ENCODE measurements around the gene CDC14C. TPM values are rescaled to one million over a fixed set of nuclear protein-coding genes. Genes with fewer than 3 reads are reported as not detected.

CDC14C gene
- total and polyA plus RNA-seq, 2 experiments from 2014 or later = 0.17 TPM; not detected in 1

DNA sequence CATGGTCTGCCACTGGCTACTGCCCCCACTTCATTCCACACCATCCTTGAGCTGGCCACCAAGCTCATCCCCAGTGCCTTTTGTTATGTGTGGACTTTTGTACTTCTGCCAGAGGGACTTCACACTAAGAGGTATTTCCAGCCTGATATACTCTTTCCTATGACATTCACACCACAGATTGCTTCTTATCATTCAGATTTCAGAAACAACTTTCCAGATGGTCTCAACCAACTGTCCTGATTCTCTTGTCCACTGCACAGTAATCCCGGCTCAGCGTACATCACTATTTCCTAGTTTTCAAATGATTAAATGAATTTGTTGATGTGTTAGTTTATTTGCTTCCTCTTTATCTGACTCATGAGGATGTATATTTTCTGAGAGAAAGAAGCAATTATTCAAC is 7.1 kb downstream of the CDC14C start (continued):
- TF ChIP-seq, protein P1, sequence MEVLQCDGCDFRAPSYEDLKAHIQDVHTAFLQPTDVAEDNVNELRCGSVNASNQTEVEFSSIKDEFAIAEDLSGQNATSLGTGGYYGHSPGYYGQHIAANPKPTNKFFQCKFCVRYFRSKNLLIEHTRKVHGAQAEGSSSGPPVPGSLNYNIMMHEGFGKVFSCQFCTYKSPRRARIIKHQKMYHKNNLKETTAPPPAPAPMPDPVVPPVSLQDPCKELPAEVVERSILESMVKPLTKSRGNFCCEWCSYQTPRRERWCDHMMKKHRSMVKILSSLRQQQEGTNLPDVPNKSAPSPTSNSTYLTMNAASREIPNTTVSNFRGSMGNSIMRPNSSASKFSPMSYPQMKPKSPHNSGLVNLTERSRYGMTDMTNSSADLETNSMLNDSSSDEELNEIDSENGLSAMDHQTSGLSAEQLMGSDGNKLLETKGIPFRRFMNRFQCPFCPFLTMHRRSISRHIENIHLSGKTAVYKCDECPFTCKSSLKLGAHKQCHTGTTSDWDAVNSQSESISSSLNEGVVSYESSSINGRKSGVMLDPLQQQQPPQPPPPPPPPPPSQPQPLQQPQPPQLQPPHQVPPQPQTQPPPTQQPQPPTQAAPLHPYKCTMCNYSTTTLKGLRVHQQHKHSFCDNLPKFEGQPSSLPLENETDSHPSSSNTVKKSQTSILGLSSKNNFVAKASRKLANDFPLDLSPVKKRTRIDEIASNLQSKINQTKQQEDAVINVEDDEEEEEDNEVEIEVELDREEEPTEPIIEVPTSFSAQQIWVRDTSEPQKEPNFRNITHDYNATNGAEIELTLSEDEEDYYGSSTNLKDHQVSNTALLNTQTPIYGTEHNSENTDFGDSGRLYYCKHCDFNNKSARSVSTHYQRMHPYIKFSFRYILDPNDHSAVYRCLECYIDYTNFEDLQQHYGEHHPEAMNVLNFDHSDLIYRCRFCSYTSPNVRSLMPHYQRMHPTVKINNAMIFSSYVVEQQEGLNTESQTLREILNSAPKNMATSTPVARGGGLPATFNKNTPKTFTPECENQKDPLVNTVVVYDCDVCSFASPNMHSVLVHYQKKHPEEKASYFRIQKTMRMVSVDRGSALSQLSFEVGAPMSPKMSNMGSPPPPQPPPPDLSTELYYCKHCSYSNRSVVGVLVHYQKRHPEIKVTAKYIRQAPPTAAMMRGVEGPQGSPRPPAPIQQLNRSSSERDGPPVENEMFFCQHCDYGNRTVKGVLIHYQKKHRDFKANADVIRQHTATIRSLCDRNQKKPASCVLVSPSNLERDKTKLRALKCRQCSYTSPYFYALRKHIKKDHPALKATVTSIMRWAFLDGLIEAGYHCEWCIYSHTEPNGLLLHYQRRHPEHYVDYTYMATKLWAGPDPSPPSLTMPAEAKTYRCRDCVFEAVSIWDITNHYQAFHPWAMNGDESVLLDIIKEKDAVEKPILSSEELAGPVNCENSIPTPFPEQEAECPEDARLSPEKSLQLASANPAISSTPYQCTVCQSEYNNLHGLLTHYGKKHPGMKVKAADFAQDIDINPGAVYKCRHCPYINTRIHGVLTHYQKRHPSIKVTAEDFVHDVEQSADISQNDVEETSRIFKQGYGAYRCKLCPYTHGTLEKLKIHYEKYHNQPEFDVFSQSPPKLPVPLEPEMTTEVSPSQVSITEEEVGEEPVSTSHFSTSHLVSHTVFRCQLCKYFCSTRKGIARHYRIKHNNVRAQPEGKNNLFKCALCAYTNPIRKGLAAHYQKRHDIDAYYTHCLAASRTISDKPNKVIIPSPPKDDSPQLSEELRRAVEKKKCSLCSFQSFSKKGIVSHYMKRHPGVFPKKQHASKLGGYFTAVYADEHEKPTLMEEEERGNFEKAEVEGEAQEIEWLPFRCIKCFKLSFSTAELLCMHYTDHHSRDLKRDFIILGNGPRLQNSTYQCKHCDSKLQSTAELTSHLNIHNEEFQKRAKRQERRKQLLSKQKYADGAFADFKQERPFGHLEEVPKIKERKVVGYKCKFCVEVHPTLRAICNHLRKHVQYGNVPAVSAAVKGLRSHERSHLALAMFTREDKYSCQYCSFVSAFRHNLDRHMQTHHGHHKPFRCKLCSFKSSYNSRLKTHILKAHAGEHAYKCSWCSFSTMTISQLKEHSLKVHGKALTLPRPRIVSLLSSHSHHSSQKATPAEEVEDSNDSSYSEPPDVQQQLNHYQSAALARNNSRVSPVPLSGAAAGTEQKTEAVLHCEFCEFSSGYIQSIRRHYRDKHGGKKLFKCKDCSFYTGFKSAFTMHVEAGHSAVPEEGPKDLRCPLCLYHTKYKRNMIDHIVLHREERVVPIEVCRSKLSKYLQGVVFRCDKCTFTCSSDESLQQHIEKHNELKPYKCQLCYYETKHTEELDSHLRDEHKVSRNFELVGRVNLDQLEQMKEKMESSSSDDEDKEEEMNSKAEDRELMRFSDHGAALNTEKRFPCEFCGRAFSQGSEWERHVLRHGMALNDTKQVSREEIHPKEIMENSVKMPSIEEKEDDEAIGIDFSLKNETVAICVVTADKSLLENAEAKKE (CRISPR knock-in tag; IDR thresholded peaks at IDR 0.05) = no peak
- TF ChIP-seq EZH2 (IDR thresholded peaks at IDR 0.05; ENCODE audit: low read depth, unreplicated experiment) (no peak), CREB1 (CRISPR knock-in tag; IDR thresholded peaks at IDR 0.05; ENCODE audit: low read depth) (no peak), EZH2phosphoT487 (IDR thresholded peaks at IDR 0.05; ENCODE audit: unreplicated experiment) (no peak), JUNB (IDR thresholded peaks at IDR 0.05; ENCODE audit: unreplicated experiment) (no peak)

DNA sequence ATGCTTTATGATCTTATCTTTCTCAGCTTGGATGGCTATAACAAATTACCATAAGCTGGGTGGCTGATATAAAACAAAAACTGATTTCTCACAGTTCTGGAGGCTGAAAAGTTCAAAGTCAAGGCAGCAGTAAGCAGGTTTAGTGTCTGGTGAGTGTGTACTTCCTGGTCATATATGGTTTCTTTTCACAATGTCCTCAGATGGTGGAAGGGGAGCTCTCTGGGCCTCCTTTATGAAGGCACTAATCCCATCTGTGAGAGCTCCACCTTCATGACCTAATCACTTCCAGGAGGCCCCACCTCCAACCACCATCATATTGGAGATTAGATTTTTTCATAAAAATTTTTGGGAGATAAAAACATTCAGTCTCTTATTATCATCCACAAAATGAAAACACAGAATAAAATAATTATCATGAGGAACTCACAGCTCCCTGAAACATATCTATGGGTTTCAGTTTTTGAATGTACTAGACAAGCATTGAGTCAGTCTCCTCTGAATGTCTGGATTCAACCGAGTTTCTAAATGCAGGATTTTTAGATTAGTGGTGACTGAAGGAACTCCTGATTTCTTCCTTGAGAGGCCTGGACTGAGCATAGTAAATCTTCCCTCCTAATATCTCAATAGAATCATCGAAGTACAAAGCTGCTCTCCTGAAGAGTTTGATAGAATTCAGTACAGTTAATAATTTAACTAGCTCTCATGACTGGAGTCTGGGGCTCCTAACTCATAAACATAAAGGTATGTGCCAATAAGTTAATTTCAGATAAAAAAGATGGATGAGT is 8.0 kb downstream of the CDC14C start:
- H4K20me1 ChIP-seq (replicated peaks; ENCODE audit: insufficient read depth) = no peaks in the 10 kb centered on the region
- H3K27me3 ChIP-seq (ENCODE audit: insufficient read depth) = no peaks in the 10 kb centered on the region
- H3K27me3 Mint-ChIP-seq (ENCODE audit: insufficient read depth, low read depth, poor library complexity) = no peaks in the 10 kb centered on the region
- ATAC-seq (no peak), DNase-seq (ENCODE audit: low spot score) (no peak)
- H3K36me3 Mint-ChIP-seq (ENCODE audit: low read depth) = no peaks in the 10 kb centered on the region
- H3K4me3 ChIP-seq = no peak overlapping the region
- H3K4me2 ChIP-seq = no peak overlapping the region
- no peaks in the 10 kb centered on the region for H3K36me3 ChIP-seq (ENCODE audit: insufficient read depth)
- no peak overlapping the region for H3K27ac Mint-ChIP-seq
- H3K4me1 Mint-ChIP-seq = no peaks in the 10 kb centered on the region
- H3K79me2 ChIP-seq (replicated peaks; ENCODE audit: insufficient read depth) = no peaks in the 10 kb centered on the region
- H3K4me3 Mint-ChIP-seq = no peak overlapping the region
- 0 out of 3 replicates have a peak, but pooled peaks cover 3% of the 10 kb centered on the region for H3K9me3 Mint-ChIP-seq
- H3K9me2 ChIP-seq (ENCODE audit: insufficient read depth) = no peaks in the 10 kb centered on the region
- no peaks in the 10 kb centered on the region for H3F3A ChIP-seq (replicated peaks; ENCODE audit: low read depth)
- no peak overlapping the region for H2AFZ ChIP-seq
- H3K4me1 ChIP-seq (ENCODE audit: insufficient read depth) = no peaks in the 10 kb centered on the region
- H3K27ac ChIP-seq (ENCODE audit: low read depth) = no peak overlapping the region
- no peak for TF ChIP-seq NANOG (IDR thresholded peaks at IDR 0.05; ENCODE audit: borderline replicate concordance)
- TF ChIP-seq, protein P2, sequence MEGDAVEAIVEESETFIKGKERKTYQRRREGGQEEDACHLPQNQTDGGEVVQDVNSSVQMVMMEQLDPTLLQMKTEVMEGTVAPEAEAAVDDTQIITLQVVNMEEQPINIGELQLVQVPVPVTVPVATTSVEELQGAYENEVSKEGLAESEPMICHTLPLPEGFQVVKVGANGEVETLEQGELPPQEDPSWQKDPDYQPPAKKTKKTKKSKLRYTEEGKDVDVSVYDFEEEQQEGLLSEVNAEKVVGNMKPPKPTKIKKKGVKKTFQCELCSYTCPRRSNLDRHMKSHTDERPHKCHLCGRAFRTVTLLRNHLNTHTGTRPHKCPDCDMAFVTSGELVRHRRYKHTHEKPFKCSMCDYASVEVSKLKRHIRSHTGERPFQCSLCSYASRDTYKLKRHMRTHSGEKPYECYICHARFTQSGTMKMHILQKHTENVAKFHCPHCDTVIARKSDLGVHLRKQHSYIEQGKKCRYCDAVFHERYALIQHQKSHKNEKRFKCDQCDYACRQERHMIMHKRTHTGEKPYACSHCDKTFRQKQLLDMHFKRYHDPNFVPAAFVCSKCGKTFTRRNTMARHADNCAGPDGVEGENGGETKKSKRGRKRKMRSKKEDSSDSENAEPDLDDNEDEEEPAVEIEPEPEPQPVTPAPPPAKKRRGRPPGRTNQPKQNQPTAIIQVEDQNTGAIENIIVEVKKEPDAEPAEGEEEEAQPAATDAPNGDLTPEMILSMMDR (conservative IDR thresholded peaks at IDR 0.05; ENCODE audit: low read depth in 2 of 2) = no peak
- TF ChIP-seq, protein P1 (CRISPR knock-in tag; IDR thresholded peaks at IDR 0.05) = no peak
